Activated gamma-delta T cell treated with Interleukin-2 at 50 U/mL for 16 hours (primary cell): ENCODE measurements around the gene FHOD3.

Experiments
- DNase-seq: peaks from one replicate; pipeline ENCODE4 v3.0.0-alpha.2; 2020

Gene FHOD3

DNA sequence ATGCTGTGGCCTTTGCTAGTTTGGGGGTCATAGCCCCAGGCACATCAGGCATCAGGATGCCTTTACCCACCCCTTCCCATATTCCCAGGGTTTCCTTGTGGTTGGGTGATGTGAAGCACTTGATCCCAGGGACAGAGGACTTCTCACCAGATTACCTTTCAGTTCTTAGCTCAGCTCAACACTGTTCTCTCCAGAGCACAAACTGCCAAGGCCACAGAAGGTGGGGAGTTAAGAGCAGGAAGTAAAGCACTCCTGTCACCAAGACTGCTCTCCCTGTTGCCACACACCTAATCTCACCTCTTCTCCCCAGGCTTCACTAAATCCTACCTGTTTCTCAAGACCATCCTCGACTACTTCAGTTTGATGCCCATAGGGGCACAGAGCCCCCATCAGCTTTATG is 25.9 kb downstream of the FHOD3 start:
- DNase-seq = no peak

DNA sequence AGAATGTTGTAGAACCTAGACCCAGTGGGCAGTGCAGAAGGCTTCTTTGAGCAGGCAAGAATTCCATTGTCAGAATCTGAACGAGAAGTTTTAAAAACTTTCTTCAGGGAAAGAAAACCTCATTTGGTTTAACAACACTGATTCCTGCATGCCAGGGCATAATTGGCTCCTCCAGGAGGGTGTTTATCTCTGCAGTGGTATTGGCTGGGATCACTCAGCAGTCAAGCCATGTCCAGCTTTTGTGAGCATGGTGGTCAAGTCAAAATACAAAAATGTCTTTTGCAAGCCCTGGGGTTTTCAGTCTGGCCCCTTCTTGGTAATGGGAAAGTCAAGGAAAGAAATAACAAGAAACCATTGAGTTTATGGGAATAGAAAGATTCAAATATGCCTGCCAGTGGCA is 28.3 kb downstream of the FHOD3 start:
- DNase-seq = no peak

DNA sequence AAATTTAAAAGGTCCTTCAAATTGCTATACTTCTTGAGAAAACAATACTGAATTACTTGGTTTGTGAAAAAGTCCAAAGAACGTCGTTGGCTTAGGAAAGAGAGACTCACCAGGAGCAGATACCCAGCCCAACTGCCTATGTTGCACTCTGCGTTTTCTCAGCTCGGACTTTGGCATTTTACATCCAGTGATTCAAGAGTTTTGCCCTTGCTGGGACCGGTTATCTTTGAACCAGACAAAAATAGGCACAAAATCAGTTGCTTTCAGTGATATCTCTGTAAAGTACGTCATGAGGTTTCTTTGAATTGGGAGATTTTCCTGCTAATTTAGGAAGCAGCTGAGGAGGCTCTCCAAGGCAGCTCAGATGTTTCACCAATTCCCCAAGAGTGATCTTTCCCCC is 29.3 kb downstream of the FHOD3 start:
- DNase-seq = no peak

DNA sequence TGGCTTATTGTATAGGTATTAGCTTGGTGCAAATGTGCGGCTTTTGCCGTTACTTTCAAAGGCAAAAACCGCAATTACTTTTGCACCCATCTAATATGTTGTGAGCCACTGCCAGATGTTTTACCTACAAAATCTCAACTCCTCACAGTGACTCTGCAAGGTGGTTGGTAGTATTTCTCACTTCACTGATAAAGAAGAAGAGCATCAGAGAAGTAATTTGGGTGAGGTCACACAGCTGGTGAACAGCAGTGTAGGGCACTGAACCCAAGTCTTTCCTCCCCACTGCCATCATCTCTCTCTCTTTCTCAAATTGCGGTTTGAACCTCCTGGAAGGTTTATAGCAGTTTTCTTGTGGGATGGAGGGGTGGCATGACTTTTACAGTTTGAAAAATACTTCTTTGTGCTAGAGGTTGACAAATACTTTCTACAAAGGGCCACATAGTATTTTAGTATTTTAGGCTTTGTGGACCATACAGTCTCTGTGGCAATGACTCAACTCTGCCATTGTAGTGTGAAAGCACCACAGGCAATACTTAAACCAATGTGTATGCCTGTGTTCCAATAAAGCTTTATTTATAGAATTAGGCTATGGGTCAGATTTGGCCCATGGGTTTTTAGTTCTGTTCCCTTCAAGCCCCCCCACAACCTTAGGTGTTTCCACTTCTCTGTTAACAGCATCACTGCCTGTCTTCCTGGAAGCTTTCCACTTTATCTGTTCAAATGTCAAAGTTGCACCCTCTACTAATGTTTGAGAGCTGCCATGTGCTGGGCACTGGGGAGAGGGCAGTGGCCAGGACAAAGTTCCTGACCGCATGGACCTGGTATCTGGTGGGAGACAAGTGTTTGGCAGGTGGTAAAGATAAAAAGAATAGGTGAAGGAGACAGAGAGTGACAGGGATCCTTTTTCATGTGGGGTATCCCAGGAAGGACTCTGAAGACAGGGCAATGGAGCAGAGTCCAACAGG is 30.1 kb downstream of the FHOD3 start:
- DNase-seq = no peak

DNA sequence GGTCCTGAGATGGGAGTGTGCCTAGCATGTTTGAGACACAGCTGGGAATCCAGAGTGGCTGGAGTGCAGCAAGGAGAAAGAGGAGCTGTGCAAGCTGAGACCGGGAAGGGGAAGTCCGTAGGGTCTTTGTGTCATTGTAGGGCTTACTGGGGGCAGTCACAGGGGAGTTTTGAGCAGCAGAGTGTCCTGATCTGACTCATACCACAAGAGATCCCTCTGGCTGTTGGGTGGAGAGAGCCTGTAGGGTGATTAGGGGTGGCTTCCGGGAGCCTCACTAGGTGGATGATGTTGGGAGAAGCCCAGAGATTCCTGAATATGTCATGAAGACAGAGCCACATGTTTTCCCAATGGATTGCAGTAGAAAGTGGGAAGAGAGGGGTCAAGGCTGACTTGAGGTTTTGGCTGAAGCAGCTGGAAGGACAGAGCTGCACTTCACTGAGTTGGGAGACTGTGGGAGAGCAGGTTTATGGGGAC is 30.9 kb downstream of the FHOD3 start:
- no peak for DNase-seq

DNA sequence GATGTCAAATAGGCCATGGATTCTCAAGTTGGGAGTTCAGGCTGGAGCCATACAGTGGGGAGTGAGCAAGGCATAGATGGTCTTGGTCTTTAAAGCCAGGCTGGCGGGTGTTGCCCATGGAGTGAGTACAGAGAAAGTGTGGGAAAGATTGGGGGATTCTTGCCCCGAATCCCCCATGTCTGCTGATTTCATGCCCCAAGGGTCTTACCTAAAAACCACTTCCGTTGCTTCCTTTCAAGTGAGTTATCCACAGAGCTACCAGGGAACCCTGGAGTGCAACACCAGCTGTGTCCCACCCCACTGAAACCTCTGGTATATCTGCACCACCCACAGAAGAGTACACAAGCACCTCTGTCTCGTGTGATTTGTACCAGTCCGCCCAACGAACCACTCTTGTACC is 31.4 kb downstream of the FHOD3 start:
- DNase-seq = no peak

DNA sequence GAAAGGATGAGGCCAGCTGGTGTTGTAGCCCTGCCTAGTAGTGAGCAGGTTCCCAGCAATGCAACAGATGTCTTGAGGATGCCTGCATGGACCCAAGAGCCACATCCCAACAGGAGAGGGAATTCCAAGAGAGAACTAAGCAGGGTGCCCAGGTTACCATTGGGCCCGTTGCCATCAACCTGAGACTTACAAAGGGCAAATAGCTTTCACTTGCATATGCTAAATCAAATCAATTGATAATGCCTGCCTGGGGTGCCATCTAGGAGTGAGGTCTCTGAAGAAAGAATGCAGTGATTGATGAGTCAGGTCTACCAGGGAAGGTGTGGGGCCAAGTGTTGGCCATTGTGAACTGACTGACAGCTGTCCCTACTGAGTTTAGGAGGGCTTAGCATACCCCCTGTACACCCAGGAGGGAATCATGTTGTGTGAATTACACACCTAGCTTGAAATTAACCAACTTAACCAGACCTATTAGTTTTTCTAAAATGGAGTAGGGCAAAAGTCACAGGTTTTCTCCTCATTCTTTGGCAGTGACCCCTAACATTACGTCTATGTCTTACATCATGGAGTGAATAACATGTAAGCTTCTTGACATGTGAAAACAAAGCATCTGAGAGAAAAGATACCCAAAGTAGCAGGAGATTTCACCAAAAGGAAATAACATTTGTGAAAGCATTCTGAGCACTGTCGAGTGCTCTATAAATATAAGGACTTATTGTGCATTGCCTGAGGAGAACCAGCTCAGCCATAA is 32.3 kb downstream of the FHOD3 start:
- no peak for DNase-seq

DNA sequence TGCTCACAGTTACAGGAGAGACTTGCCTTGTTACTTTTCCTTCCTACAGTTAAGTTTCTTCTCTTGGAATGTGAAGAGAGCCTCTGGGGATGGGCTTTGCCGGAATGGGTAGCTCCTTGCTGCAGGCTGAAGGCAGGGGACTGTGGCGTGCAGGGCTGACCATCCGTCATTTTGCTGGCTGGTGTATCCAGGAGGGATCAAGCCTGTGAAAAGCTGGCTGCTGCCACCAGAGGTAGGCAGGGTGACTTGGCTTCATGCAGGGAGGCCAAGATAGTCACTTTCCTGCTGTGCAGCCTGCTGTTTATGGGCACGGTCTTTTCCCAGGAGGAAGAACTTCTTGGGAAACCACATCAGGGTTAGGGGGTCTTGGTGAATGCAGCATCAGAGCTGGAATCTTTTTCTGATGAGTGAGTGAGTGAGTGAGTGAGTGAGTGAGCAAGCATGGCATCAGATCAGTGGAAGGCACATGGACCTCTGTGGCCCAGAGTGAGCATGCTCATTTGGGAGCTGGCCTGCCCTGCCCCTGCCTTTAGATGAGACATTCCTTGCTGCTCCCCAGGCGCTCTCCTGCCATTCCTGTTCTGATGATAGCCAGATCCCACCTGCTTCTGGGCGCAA is 33.0 kb downstream of the FHOD3 start:
- DNase-seq = no peak

DNA sequence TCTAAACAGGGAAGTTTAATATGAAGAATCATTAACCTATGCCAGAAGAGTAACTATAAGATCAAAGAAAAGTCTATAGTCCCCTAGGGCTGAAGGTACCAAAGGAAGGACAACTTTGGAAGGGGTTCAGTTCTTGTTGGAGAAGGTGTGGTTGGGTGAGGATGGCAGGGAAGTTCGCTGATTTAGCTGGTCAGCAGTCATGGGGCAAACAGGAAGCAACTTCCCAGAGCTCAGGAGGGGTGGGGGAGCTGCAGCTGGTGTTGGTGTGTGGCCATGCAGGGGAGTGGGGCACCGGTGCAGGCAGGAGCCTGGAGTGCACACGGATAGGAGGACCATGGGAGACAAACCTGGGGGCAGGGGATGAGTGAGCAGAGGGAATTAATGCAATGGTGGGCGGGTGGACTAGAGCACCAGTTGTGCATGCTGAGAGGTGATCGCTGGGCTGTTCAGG is 34.0 kb downstream of the FHOD3 start:
- DNase-seq = no peak

DNA sequence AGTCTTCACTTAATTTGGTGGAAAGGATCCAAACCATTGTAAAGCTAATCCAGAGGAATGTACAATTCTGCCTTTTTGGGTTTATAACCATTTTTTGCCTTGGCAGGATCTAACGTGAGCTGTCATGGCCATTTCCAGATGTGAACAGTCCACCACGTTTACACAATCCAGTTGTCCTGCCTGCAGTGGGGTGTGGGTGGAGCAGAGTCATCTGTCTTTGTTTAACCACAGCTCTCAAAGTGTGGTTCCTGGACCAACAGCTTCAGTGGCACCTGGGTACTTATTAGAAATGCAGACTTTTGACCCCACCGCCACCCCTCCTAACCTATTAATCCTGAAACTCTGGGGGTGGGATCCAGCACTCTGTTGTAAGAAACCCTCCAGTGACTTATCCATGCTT is 35.9 kb downstream of the FHOD3 start:
- DNase-seq = no peak

DNA sequence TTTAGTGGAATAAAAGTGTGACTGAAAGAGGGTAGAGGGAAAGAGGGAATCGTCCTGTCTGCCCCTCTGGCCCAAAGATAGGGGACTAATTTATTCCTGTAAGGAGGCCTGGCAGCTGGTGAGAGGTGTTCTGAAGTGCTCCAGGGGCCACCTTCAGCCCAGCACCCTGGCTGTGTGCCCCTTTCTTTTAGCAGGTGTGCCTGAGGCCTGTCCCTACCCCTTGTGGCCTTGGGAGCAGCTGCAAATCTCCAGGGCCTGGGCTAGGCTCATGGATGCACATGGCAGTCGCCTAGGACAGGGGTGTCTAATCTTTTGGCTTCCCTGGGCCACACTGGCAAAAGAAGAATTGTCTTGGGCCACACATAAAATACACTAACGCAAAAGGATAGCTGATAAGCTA is 37.3 kb downstream of the FHOD3 start:
- DNase-seq = no peak

DNA sequence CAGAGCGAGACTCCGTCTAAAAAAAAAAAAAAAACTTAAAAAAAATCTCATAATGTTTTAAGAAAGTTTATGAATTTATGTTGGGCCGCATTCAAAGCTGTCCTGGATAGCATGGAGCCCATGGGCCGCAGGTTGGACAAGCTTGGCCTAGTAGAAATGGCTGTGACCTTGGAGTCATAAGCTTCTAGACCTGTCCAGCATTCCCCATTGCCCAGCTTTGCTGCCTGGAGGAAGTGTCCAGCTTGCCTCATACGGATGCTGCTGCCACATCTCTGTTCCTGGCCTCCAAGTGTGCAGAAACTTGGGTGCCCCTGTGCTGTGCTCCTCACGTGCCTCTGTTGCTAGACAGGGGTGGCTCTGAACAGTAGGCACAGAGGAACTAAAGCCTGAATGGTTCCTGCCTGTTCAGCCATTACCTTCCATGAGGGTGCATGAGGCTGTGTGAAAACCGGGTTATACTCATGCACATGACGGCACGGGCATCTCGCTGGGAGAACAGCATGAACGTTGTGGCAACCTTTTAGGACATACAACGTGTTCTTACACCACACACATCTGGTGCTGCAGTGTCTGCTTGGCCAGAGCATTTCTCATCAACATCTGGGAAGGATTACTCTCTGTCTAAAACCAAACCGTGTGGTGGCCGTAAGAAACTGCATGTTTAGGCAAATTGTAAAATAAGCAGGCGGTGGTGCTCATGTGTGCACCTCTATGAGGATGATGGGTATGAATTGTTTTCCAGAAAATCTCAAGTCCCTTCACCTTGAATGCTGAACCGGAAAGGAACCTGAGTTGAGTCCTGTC is 38.2 kb downstream of the FHOD3 start:
- DNase-seq = no peak

DNA sequence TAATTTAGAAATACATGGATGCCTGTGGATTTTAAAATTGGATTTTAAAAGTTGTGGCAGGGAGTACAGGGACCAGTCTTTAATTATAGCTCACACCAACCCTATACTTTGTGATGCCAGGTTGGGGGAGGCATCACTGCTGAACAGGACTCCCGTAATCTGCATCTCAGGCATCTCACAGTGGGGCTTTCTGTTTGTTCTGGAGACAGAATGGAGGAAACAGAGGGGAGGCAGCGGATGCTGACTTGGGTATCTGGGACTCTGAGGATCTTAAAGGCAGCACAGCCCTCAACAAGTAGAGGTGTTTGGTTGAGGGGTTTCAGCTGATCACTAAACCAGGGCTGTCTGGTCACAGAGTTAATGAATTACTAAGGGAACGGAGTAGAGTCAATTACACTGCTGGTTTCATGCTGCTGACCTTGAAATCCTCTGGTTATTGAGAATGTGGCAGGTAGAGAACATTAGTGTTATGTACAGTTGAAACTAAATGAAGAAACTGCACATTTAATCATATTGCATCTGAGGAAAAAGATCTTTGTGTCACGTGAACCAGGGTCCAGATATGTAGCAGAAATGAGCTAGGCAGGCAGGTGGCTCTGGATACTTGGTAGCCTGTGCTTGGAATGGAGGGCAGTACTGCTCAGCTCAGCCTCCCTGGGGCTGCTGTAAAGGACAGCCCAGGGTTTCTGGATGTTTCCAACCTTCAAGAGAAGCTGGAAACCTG is 40.3 kb downstream of the FHOD3 start:
- DNase-seq = no peak

DNA sequence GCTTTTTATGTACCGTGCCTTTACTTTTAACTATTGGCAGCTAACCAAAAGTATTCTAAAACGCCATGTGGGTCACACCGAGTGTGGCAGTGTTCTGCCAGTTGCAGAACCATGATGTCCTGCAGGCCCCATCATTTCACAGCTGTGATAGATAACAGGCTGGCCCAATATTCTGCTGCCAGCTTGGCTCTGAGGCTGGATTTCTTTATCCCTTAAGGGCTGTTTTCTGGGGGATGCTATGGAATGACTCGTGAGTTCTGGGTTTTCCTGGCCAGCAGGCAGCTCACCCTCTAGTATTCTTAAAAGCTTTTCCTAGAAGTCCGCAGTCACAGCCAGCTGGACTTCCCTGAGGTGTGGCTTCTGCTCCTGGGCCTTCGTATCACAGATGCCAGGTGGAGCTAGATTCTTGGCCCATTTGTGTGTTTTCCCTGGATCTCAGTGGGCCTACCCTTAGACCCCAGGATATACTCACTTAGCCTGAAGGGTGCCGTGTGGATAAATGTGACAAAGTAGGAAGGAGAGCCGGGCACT is 41.0 kb downstream of the FHOD3 start:
- no peak for DNase-seq

DNA sequence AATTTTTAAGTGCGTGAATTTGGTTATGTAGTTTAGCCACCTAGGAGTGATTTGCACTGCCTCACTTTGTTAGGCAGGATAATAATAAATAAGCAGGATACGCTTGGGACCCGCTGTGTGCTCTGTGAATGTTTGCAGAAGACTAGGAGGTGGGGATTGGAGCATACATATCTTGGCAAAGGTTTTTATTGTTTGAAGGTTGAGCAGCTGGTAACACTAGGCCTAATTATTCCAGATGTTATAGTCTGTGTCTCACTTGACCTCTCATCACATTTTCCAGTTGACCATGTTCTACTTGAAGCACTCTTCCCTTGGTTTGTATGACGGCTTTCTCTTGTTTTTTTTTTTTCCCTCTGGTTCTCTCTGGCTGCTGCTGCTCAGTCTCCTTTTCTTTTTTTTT is 42.7 kb downstream of the FHOD3 start:
- DNase-seq = no peak

DNA sequence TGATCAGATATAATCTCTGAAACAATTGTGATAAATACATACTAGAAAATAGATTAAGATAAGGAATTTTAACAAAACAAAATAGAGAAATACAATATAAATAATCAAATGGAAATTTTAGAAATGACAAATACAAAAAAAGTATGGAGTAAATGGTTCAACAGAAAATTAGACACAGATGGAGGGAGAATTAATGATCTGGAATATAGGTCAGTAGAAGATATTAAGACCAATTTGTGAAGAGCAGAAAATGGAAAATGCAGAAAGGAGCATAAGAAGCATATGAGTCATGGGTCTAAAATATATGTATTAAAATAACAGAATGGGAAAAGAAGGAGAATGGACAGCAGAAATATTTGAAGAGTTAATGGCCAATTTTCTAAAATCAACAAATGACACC is 44.4 kb downstream of the FHOD3 start:
- no peak for DNase-seq

DNA sequence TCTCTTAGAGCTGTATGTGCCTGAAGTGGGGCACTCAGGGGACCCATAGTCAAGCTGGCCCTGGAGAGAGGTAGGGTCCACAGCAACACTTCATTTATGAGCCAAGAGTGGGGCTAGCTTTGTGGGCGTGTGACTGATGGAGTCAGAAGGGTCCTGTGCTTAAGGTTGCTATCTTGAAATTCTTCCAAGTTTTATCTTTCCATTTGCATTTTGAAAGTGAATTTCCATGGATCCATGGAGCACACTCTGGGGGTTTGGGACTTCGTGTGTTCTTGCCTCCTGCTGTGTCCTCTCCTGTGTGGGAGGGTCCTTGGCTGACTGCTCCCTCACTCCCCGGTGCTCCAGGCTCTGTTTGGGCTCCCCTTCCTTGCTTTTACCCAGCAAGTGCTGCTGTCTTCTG is 50.8 kb downstream of the FHOD3 start:
- no peak for DNase-seq

DNA sequence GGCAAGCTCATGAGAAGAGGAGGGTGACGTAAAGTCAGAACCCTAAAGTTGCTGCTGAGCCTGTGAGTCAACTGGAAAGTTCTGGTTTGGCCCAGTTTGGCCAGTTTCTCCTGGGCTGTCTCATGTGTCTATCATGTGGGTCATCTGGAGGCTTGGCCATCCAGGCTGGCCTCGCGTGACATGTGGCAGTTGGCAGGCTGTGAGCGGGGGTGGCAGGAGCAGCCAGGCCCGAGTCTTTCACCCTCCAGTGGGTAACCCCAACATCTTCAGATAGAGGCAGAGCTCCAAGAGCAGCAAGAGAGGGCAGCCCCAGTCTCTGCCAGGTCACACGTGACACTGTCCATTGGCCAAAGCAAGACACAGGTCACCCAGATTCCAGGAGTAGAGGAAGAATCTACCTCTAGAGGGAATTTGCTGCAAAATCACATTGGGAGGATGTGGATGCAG is 51.5 kb downstream of the FHOD3 start:
- no peak for DNase-seq

DNA sequence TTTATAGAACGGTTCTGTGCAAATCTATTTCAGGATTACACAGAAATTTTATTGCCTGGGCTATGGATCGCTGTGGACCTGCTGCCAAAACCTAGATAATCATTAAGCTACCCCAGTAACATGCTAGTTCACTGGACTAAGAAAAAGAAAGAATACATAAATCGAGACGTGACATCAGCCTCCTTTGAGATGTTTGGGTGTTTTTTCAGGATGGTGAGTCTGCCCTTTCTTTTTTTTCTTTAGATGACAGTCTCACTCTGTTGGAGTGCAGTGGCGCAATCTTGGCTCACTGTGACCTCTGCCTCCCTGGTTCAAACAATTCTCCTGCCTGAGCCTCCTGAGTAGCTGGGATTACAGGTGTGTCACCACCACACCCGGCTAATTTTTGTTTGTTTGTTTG is 52.0 kb downstream of the FHOD3 start:
- no peak for DNase-seq

DNA sequence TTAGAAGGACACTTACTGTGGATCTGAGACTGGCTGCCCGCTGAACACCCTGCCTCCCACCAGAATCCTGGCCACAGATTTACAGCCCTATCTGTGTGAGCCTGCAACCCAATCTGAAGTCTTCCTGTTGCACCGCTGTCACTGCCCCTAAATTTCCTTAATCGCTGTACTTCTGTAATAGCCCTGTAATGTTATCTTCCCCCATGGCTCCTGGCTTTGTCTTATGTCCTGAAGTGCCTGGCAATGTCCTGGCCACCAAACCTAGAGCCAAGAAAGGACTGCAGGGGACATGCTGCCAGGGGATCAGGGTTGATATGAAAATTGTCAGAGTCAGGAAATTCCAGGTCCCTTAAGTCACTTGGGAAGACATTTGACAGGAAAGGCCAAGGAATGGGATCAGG is 52.7 kb downstream of the FHOD3 start:
- no peak for DNase-seq

DNA sequence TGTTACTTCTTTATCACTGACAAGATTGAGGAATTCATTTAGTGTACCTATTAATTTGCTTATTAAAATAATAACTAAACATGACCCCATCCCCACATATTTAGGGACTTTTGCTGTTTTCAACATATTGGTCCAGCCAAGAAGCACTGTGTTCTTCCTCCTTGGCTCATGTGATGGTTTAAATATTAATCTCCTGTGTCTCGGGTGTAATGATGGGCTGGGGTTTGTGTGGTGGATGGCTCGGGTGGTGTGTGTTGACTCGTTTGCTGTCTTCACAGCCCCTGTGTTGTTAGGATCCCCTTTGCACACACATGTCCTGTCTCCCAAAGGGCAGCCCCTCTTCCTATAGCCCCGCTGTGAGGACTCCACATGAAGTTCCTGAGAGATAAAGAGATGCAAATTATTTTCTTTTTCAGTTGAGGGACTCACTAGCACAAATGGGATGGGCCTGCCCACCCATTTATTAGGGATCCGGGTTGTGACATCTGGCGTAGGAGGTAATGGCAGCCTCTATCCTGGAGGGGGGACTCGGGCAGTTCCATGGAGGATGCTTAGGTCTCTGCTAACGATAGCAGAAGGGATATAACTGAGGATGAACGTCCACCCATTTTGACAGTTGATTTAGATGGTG is 53.4 kb downstream of the FHOD3 start:
- no peak for DNase-seq
